ENCODE measurements around the gene TKT. TPM values are rescaled to one million over a fixed set of nuclear protein-coding genes. Genes with fewer than 3 reads are reported as not detected.
A peak's percentile ranks its signal among the peaks of the same experiment; 100 is the strongest.

The TKT gene
- total and polyA plus RNA-seq, 2 of the 4 experiments (the other 2 are of a cell fraction) = 280 to 349 TPM

DNA sequence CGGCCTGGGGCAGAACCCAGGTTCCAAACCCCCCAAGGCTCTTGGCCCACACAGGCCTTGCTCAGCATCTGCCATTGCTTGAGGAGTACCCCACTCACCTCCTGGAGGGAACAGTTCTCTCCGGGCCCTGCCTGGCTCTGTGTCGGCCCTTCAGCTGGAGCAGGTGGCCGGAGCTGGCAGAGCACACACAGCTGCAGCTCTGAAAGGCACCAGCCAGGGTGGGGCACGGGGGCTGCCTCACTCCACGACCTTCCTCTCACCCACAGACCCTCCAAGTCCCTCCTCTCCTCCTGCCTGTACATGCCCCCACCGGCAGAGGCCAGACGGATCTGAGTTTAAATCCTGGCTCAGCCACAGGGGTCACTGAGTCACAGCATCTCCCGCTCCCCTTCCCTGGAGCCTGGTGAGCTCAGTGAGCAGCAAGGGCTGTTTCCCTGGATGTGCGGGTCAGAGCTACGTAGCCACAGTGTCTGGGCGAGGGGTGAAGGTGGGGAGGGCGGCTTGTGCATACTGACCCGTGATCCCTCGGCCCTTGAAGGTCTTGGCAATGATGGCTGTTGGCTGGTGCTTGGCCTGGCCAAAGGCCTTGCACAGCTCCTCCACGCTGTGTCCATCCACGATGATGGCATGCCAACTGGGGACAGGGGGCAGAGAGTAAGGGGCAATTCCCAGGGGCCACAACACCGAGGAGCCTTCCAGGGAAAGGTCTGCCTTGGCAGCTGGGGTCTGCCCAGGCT is 23.0 kb downstream of the TKT start:
- dilution Hi-C loops (cut with HindIII; ENCODE audit: low sequenced_read_pairs, unreplicated experiment) (no loop called here), in situ Hi-C loops (cut with MboI; ENCODE audit: low sequenced_read_pairs) (no loop called here), intact Hi-C loops (cut with micrococcal nuclease) (no loop called here)
- peak overlapping the region; percentile 17 for H2AFZ ChIP-seq (replicated peaks; ENCODE audit: low read length, poor library complexity)
- peaks cover 88% of the 10 kb centered on the region for H3K36me3 ChIP-seq (ENCODE audit: control insufficient read depth, insufficient read depth, low read length)
- H3K4ac ChIP-seq (ENCODE audit: low read depth, low read length) = peak overlapping the region; percentile 35; the same call in 1 of the 2 replicates
- H4K91ac ChIP-seq (ENCODE audit: insufficient read depth, low read depth, low read length) = no peak overlapping the region
- no TSS peak for BruUV-seq (replicated peaks)
- CTCF ChIA-PET = no interaction called here
- peaks cover 17% of the 10 kb centered on the region for H3K9me1 ChIP-seq (ENCODE audit: insufficient read depth, low read length)
- peaks cover 15% of the 10 kb centered on the region for H3K4me1 ChIP-seq (ENCODE audit: control insufficient read depth, insufficient read depth, low read length)
- H3K79me1 ChIP-seq (ENCODE audit: low read depth in 1 of 2, low read length in 2 of 2) = peaks cover 52 to 84% of the 10 kb centered on the region in 2 experiments
- TF ChIP-seq NFE2L2 (IDR thresholded peaks at IDR 0.05; ENCODE audit: low read depth, low read length) (no peak), MAFK (IDR thresholded peaks at IDR 0.05; ENCODE audit: low read depth, low read length) (no peak), BHLHE40 (IDR thresholded peaks at IDR 0.05; ENCODE audit: low read depth, low read length) (no peak), CEBPB (IDR thresholded peaks at IDR 0.05; ENCODE audit: low read depth, low read length) (no peak), FOS (IDR thresholded peaks at IDR 0.05; ENCODE audit: low read depth, low read length) (no peak), SMC3 (IDR thresholded peaks at IDR 0.05; ENCODE audit: low read depth, low read length) (no peak), RCOR1 (IDR thresholded peaks at IDR 0.05; ENCODE audit: insufficient replicate concordance, low read length) (no peak), CHD1 (IDR thresholded peaks at IDR 0.05; ENCODE audit: low read depth, low read length) (no peak), MXI1 (IDR thresholded peaks at IDR 0.05; ENCODE audit: borderline replicate concordance, low read depth, low read length) (no peak), POLR2A (IDR thresholded peaks at IDR 0.05; ENCODE audit: low read depth, low read length) (no peak), RFX5 (IDR thresholded peaks at IDR 0.05; ENCODE audit: low read depth, low read length) (no peak)
- TF ChIP-seq, protein P1, sequence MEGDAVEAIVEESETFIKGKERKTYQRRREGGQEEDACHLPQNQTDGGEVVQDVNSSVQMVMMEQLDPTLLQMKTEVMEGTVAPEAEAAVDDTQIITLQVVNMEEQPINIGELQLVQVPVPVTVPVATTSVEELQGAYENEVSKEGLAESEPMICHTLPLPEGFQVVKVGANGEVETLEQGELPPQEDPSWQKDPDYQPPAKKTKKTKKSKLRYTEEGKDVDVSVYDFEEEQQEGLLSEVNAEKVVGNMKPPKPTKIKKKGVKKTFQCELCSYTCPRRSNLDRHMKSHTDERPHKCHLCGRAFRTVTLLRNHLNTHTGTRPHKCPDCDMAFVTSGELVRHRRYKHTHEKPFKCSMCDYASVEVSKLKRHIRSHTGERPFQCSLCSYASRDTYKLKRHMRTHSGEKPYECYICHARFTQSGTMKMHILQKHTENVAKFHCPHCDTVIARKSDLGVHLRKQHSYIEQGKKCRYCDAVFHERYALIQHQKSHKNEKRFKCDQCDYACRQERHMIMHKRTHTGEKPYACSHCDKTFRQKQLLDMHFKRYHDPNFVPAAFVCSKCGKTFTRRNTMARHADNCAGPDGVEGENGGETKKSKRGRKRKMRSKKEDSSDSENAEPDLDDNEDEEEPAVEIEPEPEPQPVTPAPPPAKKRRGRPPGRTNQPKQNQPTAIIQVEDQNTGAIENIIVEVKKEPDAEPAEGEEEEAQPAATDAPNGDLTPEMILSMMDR (conservative IDR thresholded peaks at IDR 0.05; ENCODE audit: low read depth, low read length) = no peak
- TF ChIP-seq, protein P2, sequence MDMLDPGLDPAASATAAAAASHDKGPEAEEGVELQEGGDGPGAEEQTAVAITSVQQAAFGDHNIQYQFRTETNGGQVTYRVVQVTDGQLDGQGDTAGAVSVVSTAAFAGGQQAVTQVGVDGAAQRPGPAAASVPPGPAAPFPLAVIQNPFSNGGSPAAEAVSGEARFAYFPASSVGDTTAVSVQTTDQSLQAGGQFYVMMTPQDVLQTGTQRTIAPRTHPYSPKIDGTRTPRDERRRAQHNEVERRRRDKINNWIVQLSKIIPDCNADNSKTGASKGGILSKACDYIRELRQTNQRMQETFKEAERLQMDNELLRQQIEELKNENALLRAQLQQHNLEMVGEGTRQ (IDR thresholded peaks at IDR 0.05; ENCODE audit: low read depth, low read length) = no peak
- TF ChIP-seq, protein P3, sequence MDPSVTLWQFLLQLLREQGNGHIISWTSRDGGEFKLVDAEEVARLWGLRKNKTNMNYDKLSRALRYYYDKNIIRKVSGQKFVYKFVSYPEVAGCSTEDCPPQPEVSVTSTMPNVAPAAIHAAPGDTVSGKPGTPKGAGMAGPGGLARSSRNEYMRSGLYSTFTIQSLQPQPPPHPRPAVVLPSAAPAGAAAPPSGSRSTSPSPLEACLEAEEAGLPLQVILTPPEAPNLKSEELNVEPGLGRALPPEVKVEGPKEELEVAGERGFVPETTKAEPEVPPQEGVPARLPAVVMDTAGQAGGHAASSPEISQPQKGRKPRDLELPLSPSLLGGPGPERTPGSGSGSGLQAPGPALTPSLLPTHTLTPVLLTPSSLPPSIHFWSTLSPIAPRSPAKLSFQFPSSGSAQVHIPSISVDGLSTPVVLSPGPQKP (IDR thresholded peaks at IDR 0.05; ENCODE audit: borderline replicate concordance, low read depth, low read length) = no peak
- no peak overlapping the region for H4K8ac ChIP-seq (ENCODE audit: low read depth in 2 of 2, low read length in 2 of 2)
- DNase-seq = no peak
- no peaks in the 10 kb centered on the region for H3K27me3 ChIP-seq (ENCODE audit: control insufficient read depth, insufficient read depth, low read length)
- H2BK120ac ChIP-seq (ENCODE audit: low read depth, low read length) = no peak overlapping the region
- H3K27ac ChIP-seq (ENCODE audit: insufficient read depth, low read length) = peak overlapping the region; percentile 48; the same call in 1 of the 2 replicates
- no peak overlapping the region for H3K56ac ChIP-seq (ENCODE audit: extremely low read depth, insufficient read depth, low read length)
- H2AK5ac ChIP-seq (ENCODE audit: low read depth, low read length) = 0 out of 2 replicates have a peak overlapping the region, but pooled peaks have one; percentile 9
- WGBS, 2 experiments (ENCODE audit: extremely low coverage in 2 of 2, insufficient read length in 1 of 2) = 86% methylated on average over 7 of the region's 18 CpGs; no CpG with 5 or more reads in 1 of the 2 experiments
- no peak overlapping the region for H3K14ac ChIP-seq (replicated peaks; ENCODE audit: low read depth, low read length)
- H2BK5ac ChIP-seq (ENCODE audit: low read depth, low read length, poor library complexity, severe bottlenecking) = peak overlapping the region; percentile 66
- H2AK9ac ChIP-seq (replicated peaks; ENCODE audit: low read depth, low read length, poor library complexity) = peak overlapping the region; percentile 26
- H2BK15ac ChIP-seq (ENCODE audit: low read depth, low read length) = no peak overlapping the region
- no peak for ATAC-seq (ENCODE audit: low read depth)
- H3K9me3 ChIP-seq (ENCODE audit: control insufficient read depth, insufficient read depth, low read length) = no peaks in the 10 kb centered on the region
- no peak overlapping the region for H4K5ac ChIP-seq (ENCODE audit: low read depth, low read length)
- H4K20me1 ChIP-seq (ENCODE audit: insufficient read depth, low read length) = peaks cover 16% of the 10 kb centered on the region
- POLR2A ChIA-PET (ENCODE audit: unreplicated experiment) = no interaction called here
- no peak overlapping the region for H3K9ac ChIP-seq (ENCODE audit: low read depth, low read length)
- H3K18ac ChIP-seq (ENCODE audit: low read depth, low read length) = no peak overlapping the region
- H3K4me3 ChIP-seq (ENCODE audit: insufficient read depth, low read depth, low read length) = no peak overlapping the region
- no peak overlapping the region for H3K23ac ChIP-seq (ENCODE audit: low read depth, low read length)
- no peak overlapping the region; the same call in 1 of the 2 replicates for H2BK20ac ChIP-seq (ENCODE audit: low read depth, low read length)
- H3K4me2 ChIP-seq (ENCODE audit: low read depth, low read length) = no peak overlapping the region

Data from IMR-90 (cell line).